Measurements from ENCODE around the gene IMPACT. TPM values are rescaled to one million over a fixed set of nuclear protein-coding genes. Genes with fewer than 3 reads are reported as not detected.

The IMPACT gene
- total and polyA plus RNA-seq, 2 of the 8 experiments (the other 6 are each of a cell fraction or from before 2014, with no cell fraction given) = 31.1 to 44.6 TPM

DNA sequence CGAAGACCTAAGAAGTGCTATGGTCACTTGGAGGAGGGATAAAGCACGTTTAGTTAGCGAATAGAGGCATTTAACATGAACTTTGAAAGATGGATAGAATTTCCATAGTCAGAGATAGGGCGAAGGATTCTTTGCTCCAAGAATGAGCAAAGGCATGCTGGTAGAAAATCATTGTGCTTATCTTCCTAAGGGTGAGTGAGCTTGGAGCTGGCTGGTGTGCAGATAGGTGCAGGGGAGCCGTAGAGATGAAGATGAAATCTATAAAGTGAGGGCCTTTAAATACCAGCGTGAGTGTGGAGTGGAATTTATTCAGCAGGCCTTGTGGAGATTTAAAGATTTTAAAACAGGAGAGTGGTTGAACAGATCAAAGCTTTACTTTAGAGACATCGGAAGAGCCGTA is 35.5 kb downstream of the IMPACT start (continued):
- no peak for TF ChIP-seq RAD21 (IDR thresholded peaks at IDR 0.05 in 1 of 2, conservative IDR thresholded peaks at IDR 0.05 in 1 of 2; ENCODE audit: low read depth in 2 of 2, low read length in 2 of 2)
- TF ChIP-seq, protein P1, sequence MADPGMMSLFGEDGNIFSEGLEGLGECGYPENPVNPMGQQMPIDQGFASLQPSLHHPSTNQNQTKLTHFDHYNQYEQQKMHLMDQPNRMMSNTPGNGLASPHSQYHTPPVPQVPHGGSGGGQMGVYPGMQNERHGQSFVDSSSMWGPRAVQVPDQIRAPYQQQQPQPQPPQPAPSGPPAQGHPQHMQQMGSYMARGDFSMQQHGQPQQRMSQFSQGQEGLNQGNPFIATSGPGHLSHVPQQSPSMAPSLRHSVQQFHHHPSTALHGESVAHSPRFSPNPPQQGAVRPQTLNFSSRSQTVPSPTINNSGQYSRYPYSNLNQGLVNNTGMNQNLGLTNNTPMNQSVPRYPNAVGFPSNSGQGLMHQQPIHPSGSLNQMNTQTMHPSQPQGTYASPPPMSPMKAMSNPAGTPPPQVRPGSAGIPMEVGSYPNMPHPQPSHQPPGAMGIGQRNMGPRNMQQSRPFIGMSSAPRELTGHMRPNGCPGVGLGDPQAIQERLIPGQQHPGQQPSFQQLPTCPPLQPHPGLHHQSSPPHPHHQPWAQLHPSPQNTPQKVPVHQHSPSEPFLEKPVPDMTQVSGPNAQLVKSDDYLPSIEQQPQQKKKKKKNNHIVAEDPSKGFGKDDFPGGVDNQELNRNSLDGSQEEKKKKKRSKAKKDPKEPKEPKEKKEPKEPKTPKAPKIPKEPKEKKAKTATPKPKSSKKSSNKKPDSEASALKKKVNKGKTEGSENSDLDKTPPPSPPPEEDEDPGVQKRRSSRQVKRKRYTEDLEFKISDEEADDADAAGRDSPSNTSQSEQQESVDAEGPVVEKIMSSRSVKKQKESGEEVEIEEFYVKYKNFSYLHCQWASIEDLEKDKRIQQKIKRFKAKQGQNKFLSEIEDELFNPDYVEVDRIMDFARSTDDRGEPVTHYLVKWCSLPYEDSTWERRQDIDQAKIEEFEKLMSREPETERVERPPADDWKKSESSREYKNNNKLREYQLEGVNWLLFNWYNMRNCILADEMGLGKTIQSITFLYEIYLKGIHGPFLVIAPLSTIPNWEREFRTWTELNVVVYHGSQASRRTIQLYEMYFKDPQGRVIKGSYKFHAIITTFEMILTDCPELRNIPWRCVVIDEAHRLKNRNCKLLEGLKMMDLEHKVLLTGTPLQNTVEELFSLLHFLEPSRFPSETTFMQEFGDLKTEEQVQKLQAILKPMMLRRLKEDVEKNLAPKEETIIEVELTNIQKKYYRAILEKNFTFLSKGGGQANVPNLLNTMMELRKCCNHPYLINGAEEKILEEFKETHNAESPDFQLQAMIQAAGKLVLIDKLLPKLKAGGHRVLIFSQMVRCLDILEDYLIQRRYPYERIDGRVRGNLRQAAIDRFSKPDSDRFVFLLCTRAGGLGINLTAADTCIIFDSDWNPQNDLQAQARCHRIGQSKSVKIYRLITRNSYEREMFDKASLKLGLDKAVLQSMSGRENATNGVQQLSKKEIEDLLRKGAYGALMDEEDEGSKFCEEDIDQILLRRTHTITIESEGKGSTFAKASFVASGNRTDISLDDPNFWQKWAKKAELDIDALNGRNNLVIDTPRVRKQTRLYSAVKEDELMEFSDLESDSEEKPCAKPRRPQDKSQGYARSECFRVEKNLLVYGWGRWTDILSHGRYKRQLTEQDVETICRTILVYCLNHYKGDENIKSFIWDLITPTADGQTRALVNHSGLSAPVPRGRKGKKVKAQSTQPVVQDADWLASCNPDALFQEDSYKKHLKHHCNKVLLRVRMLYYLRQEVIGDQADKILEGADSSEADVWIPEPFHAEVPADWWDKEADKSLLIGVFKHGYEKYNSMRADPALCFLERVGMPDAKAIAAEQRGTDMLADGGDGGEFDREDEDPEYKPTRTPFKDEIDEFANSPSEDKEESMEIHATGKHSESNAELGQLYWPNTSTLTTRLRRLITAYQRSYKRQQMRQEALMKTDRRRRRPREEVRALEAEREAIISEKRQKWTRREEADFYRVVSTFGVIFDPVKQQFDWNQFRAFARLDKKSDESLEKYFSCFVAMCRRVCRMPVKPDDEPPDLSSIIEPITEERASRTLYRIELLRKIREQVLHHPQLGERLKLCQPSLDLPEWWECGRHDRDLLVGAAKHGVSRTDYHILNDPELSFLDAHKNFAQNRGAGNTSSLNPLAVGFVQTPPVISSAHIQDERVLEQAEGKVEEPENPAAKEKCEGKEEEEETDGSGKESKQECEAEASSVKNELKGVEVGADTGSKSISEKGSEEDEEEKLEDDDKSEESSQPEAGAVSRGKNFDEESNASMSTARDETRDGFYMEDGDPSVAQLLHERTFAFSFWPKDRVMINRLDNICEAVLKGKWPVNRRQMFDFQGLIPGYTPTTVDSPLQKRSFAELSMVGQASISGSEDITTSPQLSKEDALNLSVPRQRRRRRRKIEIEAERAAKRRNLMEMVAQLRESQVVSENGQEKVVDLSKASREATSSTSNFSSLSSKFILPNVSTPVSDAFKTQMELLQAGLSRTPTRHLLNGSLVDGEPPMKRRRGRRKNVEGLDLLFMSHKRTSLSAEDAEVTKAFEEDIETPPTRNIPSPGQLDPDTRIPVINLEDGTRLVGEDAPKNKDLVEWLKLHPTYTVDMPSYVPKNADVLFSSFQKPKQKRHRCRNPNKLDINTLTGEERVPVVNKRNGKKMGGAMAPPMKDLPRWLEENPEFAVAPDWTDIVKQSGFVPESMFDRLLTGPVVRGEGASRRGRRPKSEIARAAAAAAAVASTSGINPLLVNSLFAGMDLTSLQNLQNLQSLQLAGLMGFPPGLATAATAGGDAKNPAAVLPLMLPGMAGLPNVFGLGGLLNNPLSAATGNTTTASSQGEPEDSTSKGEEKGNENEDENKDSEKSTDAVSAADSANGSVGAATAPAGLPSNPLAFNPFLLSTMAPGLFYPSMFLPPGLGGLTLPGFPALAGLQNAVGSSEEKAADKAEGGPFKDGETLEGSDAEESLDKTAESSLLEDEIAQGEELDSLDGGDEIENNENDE (IDR thresholded peaks at IDR 0.05; ENCODE audit: insufficient replicate concordance, low read length) = no peak
- TF ChIP-seq SIX5 (IDR thresholded peaks at IDR 0.05; ENCODE audit: low read depth, low read length) = no peak
- no peak for TF ChIP-seq KDM4A (IDR thresholded peaks at IDR 0.05; ENCODE audit: low read depth, low read length, severe bottlenecking)
- TF ChIP-seq JUND (IDR thresholded peaks at IDR 0.05; ENCODE audit: low read length) = no peak
- no peak for TF ChIP-seq BACH1 (IDR thresholded peaks at IDR 0.05; ENCODE audit: low read length)
- TF ChIP-seq PHF8 (conservative IDR thresholded peaks at IDR 0.05; ENCODE audit: low read depth, low read length) = no peak
- TF ChIP-seq EGR1 (IDR thresholded peaks at IDR 0.05; ENCODE audit: borderline replicate concordance, low read depth, low read length) = no peak
- TF ChIP-seq EP300 (IDR thresholded peaks at IDR 0.05; ENCODE audit: borderline replicate concordance in 1 of 2, low read depth in 2 of 2, low read length in 2 of 2) = no peak

All from H1 (cell line).